Measurements from ENCODE around the gene MID1.
A peak's percentile ranks its signal among the peaks of the same experiment; 100 is the strongest.

Gene MID1

GRCh38 chrX:10654960-10655359, 34.6 kb upstream of the MID1 start:
- TF ChIP-seq MYC (IDR thresholded peaks at IDR 0.05; ENCODE audit: low read depth, low read length), result no peak
- TF ChIP-seq CTCF (IDR thresholded peaks at IDR 0.05; ENCODE audit: low read depth, low read length), result no peak
- TF ChIP-seq POLR2A (IDR thresholded peaks at IDR 0.05; ENCODE audit: extremely low read depth, insufficient read length), result no peak
- TF ChIP-seq MAX (IDR thresholded peaks at IDR 0.05; ENCODE audit: low read depth, low read length), result no peak
- no peak overlapping the region for H3K4me3 ChIP-seq (ENCODE audit: low read depth, low read length)
- no peak for DNase-seq (ENCODE audit: low read depth)

- no peak for DNase-seq (ENCODE audit: low read depth)
- no peak overlapping the region for H3K4me3 ChIP-seq (ENCODE audit: low read depth, low read length)
- no peak for TF ChIP-seq POLR2A (IDR thresholded peaks at IDR 0.05; ENCODE audit: extremely low read depth, insufficient read length)
- no peak for TF ChIP-seq MYC (IDR thresholded peaks at IDR 0.05; ENCODE audit: low read depth, low read length)
- no peak for TF ChIP-seq CTCF (IDR thresholded peaks at IDR 0.05; ENCODE audit: low read depth, low read length)
- no peak for TF ChIP-seq MAX (IDR thresholded peaks at IDR 0.05; ENCODE audit: low read depth, low read length)
Measured at GRCh38 chrX:10653302-10653701, 32.9 kb upstream of the MID1 start.

- no peak overlapping the region for H3K4me3 ChIP-seq (ENCODE audit: low read depth, low read length)
- DNase-seq (ENCODE audit: low read depth), result no peak
- TF ChIP-seq POLR2A (IDR thresholded peaks at IDR 0.05; ENCODE audit: extremely low read depth, insufficient read length) (no peak), MYC (IDR thresholded peaks at IDR 0.05; ENCODE audit: low read depth, low read length) (no peak), CTCF (IDR thresholded peaks at IDR 0.05; ENCODE audit: low read depth, low read length) (no peak), MAX (IDR thresholded peaks at IDR 0.05; ENCODE audit: low read depth, low read length) (no peak)
Measured at GRCh38 chrX:10649265-10649664, 28.9 kb upstream of the MID1 start.

DNA sequence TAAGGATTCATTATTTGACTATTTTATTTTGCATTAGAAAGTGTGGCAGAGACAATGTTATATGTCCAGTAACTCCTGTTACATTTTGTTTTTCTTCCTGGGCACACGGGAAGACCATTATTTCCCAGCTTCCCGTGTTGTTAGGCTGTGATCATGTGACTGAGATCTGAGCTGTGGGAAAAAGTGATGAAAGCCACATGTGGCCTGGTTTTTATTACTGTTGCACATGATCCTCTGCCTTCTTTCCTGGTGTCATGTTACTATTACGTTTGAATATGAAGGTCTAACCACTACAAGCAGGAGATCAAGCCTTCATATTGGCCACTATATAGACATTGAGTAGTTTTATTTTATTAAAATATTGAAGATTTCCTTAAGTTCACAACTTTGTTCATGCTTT, 28.2 kb upstream of the MID1 start:
- TF ChIP-seq MAX (IDR thresholded peaks at IDR 0.05; ENCODE audit: low read depth, low read length) (0 out of 2 replicates have a peak, but pooled peaks have one; percentile 37), MYC (IDR thresholded peaks at IDR 0.05; ENCODE audit: low read depth, low read length) (no peak)
- DNase-seq (ENCODE audit: low read depth), result no peak
- H3K4me3 ChIP-seq (ENCODE audit: low read depth, low read length), result no peak overlapping the region

- DNase-seq (ENCODE audit: low read depth), result no peak
- no peak for TF ChIP-seq MYC (IDR thresholded peaks at IDR 0.05; ENCODE audit: low read depth, low read length)
- TF ChIP-seq MAX (IDR thresholded peaks at IDR 0.05; ENCODE audit: low read depth, low read length), result no peak
- TF ChIP-seq POLR2A (IDR thresholded peaks at IDR 0.05; ENCODE audit: extremely low read depth, insufficient read length), result no peak
- TF ChIP-seq CTCF (IDR thresholded peaks at IDR 0.05; ENCODE audit: low read depth, low read length), result no peak
Measured at GRCh38 chrX:10636851-10637250, 16.5 kb upstream of the MID1 start.

DNA sequence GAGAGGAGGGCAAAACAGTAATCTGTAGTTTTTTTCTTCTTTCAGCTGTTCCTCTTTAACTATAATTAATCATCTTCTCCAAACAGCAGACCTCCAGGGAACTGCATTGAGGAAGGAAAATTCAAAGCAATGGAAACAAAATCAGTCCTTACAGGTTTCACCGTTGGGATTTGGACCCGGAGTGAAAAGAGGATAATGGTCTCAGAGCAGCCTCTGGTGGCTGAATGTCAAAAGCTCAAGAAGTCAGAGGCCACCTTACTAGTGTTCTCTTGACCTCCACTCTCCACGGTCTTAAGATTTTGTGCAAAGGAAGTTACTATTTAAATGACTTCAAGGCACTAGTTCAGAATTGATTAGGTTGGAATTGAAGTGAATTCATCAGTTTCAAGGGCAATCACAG, 16.0 kb upstream of the MID1 start:
- TF ChIP-seq CTCF (IDR thresholded peaks at IDR 0.05; ENCODE audit: low read depth, low read length) (peak; percentile 25), POLR2A (IDR thresholded peaks at IDR 0.05; ENCODE audit: extremely low read depth, insufficient read length) (no peak)
- peak; percentile 9 for DNase-seq (ENCODE audit: low read depth)
- H3K4me3 ChIP-seq (ENCODE audit: low read depth, low read length), result no peak overlapping the region

More at GRCh38 chrX:10636851-10637250, 16.5 kb upstream of the MID1 start:
- H3K4me3 ChIP-seq (ENCODE audit: low read depth, low read length), result no peak overlapping the region

Data from NB4 (cell line).